GM18519 (cell line): ENCODE data around the gene REM2.
A peak's percentile ranks its signal among the peaks of the same experiment; 100 is the strongest.

Experiments used
- ATAC-seq: cut with Tn5 transposase; IDR thresholded peaks from one replicate; pipeline ENCODE4 v1.9.1; 2021; ENCODE audit warnings: mild to moderate bottlenecking, moderate library complexity; ENCODE audit not compliant: unreplicated experiment, low FRiP score

REM2 gene

GRCh38 chr14:22928237-22929103 is 45.4 kb downstream of the REM2 start:
- ATAC-seq, result no peak

- ATAC-seq, result peak; percentile 81
Observed at GRCh38 chr14:22929104-22929960, 46.3 kb downstream of the REM2 start, which contains the start of gene PRMT5. Gene PRMT5 (minus strand): TSS chr14:22929376. CDS start chr14:22929361, 15 bp downstream.

GRCh38 chr14:22929961-22930364 is 46.9 kb downstream of the REM2 start:
- no peak for ATAC-seq

GRCh38 chr14:22932146-22932545 is 49.1 kb downstream of the REM2 start:
- no peak for ATAC-seq

GRCh38 chr14:22935156-22935555 is 52.1 kb downstream of the REM2 start:
- ATAC-seq, result no peak
